GM19324 (cell line): ENCODE measurements around the gene HDAC4.

ENCODE experiments used
- ATAC-seq: cut with Tn5 transposase; IDR thresholded peaks from one replicate; pipeline ENCODE4 v1.9.1; 2021; ENCODE audit warnings: mild to moderate bottlenecking, moderate library complexity; ENCODE audit not compliant: unreplicated experiment, low FRiP score

Gene HDAC4

GRCh38 chr2:239137165-239137897 lies 263.5 kb downstream of the HDAC4 start:
- no peak for ATAC-seq

- ATAC-seq = no peak
Observed at GRCh38 chr2:239136762-239137161, 264.1 kb downstream of the HDAC4 start.

- ATAC-seq = no peak
Observed at GRCh38 chr2:239136203-239136602, 264.6 kb downstream of the HDAC4 start.

- ATAC-seq = no peak
Observed at GRCh38 chr2:239135531-239135930, 265.3 kb downstream of the HDAC4 start.

GRCh38 chr2:239133945-239134570 lies 266.8 kb downstream of the HDAC4 start:
- ATAC-seq = no peak

GRCh38 chr2:239132786-239133185 lies 268.0 kb downstream of the HDAC4 start:
- ATAC-seq = no peak

- no peak for ATAC-seq
Observed at GRCh38 chr2:239132156-239132709, 268.6 kb downstream of the HDAC4 start.

- ATAC-seq = no peak
Observed at GRCh38 chr2:239131521-239131920, 269.3 kb downstream of the HDAC4 start.

GRCh38 chr2:239130786-239131325 lies 270.0 kb downstream of the HDAC4 start:
- no peak for ATAC-seq

- ATAC-seq = no peak
Observed at GRCh38 chr2:239130041-239130440, 270.8 kb downstream of the HDAC4 start.

GRCh38 chr2:239129147-239129920 lies 271.5 kb downstream of the HDAC4 start:
- no peak for ATAC-seq

GRCh38 chr2:239128706-239129105 lies 272.1 kb downstream of the HDAC4 start:
- no peak for ATAC-seq

- ATAC-seq = no peak
Observed at GRCh38 chr2:239127513-239127912, 273.3 kb downstream of the HDAC4 start.

- no peak for ATAC-seq
Observed at GRCh38 chr2:239125726-239126675, 274.8 kb downstream of the HDAC4 start.

GRCh38 chr2:239124152-239124899 lies 276.5 kb downstream of the HDAC4 start:
- no peak for ATAC-seq

- ATAC-seq = no peak
Observed at GRCh38 chr2:239122421-239123110, 278.3 kb downstream of the HDAC4 start.

GRCh38 chr2:239121600-239122012 lies 279.2 kb downstream of the HDAC4 start:
- no peak for ATAC-seq

- no peak for ATAC-seq
Observed at GRCh38 chr2:239120664-239121063, 280.2 kb downstream of the HDAC4 start.
